Panc1 (cell line): ENCODE results near the gene SH3TC2. TPM values are rescaled to one million over a fixed set of nuclear protein-coding genes. Genes with fewer than 3 reads are reported as not detected.

Experiments
- ATAC-seq: fragments of 200-7000 bp; cut with Tn5 transposase; 2 replicates; pipeline ENCODE4 v1.9.1; 2020; ENCODE audit warnings: mild to moderate bottlenecking, moderate library complexity
- BruUV-seq: library from RNA; stranded (reverse); fragments of 400-500 nt; replicated peaks from 2 replicates; lab custom pipeline; 2021; lab: Mats Ljungman, UMichigan
- CTCF ChIA-PET: fragments of 300-600 bp; sonication (Branson Sonifier 250); formaldehyde crosslinking; loops from one replicate; lab custom pipeline; 2022; ENCODE audit warnings: antibody characterized with exemption; lab: Charles Lee
- POLR2A ChIA-PET: fragments of 300-600 bp; sonication (Branson Sonifier 250); formaldehyde crosslinking; loops from one replicate; lab custom pipeline; 2022; ENCODE audit warnings: antibody characterized with exemption; lab: Charles Lee
- DNase-seq: peaks from one replicate; pipeline ENCODE4 v3.0.0-alpha.2; 2010; ENCODE audit warnings: low read depth, low spot score
- H3K27ac ChIP-seq: 2 replicates; pipeline ENCODE4 v1.5.1; 2011; ENCODE audit warnings: mild to moderate bottlenecking, low read length, inconsistent platforms
- H3K27me3 ChIP-seq: fragments of 200-500 bp; sonication (Bioruptor generic); 2 replicates; pipeline ENCODE4 v1.6.0; 2014; ENCODE audit warnings: low read length, inconsistent platforms; ENCODE audit not compliant: control insufficient read depth, insufficient read depth
- H3K36me3 ChIP-seq: fragments of 200-500 bp; sonication (Bioruptor generic); 2 replicates; pipeline ENCODE4 v1.5.1; 2014; ENCODE audit warnings: inconsistent platforms, mild to moderate bottlenecking, low read length, moderate library complexity; ENCODE audit not compliant: control insufficient read depth, insufficient read depth
- H3K4me1 ChIP-seq: 2 replicates; pipeline ENCODE4 v1.5.1; 2011; ENCODE audit warnings: inconsistent platforms, mild to moderate bottlenecking, low read length, moderate library complexity; ENCODE audit not compliant: control insufficient read depth, insufficient read depth
- H3K4me3 ChIP-seq, 2 experiments: 2 replicates each; pipeline ENCODE4 v1.5.1; 2011 to 2012; ENCODE audit warnings: low read depth in 2 of 2, low read length in 2 of 2, mild to moderate bottlenecking in 2 of 2, inconsistent platforms in 1 of 2, moderate library complexity in 1 of 2
- H3K9me3 ChIP-seq: fragments of 200-500 bp; sonication (Bioruptor generic); 2 replicates; pipeline ENCODE4 v1.5.1; 2014; ENCODE audit warnings: low read depth, mild to moderate bottlenecking, inconsistent platforms, low read length, moderate library complexity; ENCODE audit not compliant: control insufficient read depth, insufficient read depth
- POLR2AphosphoS5 ChIP-seq: IDR thresholded peaks from 2 replicates; pipeline ENCODE4 v1.6.1; 2012; ENCODE audit warnings: mild to moderate bottlenecking, low read depth, low read length, moderate library complexity
- REST ChIP-seq, 2 experiments: IDR thresholded peaks; 2 replicates each; pipeline ENCODE4 v1.6.1; 2011 to 2012; ENCODE audit warnings: low read depth in 2 of 2, control low read depth in 1 of 2, low read length in 1 of 2, mild to moderate bottlenecking in 1 of 2, moderate library complexity in 1 of 2; ENCODE audit not compliant: insufficient read depth in 1 of 2
- SIN3A ChIP-seq: IDR thresholded peaks from 2 replicates; pipeline ENCODE4 v1.6.1; 2012; ENCODE audit warnings: low read depth, mild to moderate bottlenecking, low read length, moderate library complexity, borderline replicate concordance; ENCODE audit not compliant: insufficient read depth
- TCF7L2 ChIP-seq: IDR thresholded peaks from 2 replicates; pipeline ENCODE4 v1.6.1; 2011; ENCODE audit warnings: mild to moderate bottlenecking, low read depth, low read length, inconsistent platforms
- in situ Hi-C: cut with HindIII; loops from 2 replicates; pipeline ENCODE4 v1.10.0; 2016; ENCODE audit warnings: low sequenced_read_pairs, low pct_unique_long_range_greater_than_20kb
- intact Hi-C: fragments of 100-400 bp; cut with micrococcal nuclease; formaldehyde crosslinking; loops from one replicate; pipeline ENCODE4 v1.10.0; 2022; ENCODE audit not compliant: unreplicated experiment
- total RNA-seq: library from RNA; stranded (reverse); gene quantifications from one replicate; pipeline ENCODE4 v1.2.1, GENCODE V29; 2021; ENCODE audit not compliant: unreplicated experiment
- TF ChIP-seq, protein P1 (sequence below): fragments of 450-650 bp; IDR thresholded peaks from 2 replicates; pipeline ENCODE4 v1.5.1; 2017; ENCODE audit warnings: mild to moderate bottlenecking

The SH3TC2 gene
- total RNA-seq, 1 experiment from 2014 or later = 0.33 TPM

DNA sequence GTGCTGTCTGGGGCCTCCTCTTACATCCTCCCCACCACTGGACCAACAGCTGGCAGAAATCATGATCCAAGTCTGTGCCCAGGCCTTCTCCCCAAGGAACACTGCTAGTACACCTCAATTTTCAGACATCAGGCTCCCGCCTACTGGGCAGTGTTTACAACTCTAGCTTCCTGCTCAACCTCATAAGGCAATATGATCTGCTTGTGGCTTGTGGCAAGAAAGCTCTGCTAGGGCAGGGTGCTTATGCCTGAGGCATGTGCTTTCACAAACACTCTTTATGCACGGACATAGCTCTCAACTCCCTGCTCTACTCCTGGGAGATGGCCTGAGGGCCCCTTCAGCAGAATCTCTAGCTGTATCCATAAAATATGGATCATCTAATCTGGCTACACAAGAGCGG, 32.5 kb downstream of the SH3TC2 start:
- H3K4me3 ChIP-seq = no peak overlapping the region
- H3K9me3 ChIP-seq = no peaks in the 10 kb centered on the region
- ATAC-seq (no peak), DNase-seq (no peak)
- H3K27me3 ChIP-seq = no peaks in the 10 kb centered on the region
- POLR2A ChIA-PET = no interaction called here
- TF ChIP-seq SIN3A (no peak), POLR2AphosphoS5 (no peak), TCF7L2 (no peak), REST (IDR thresholded peaks at IDR 0.05; ENCODE audit: insufficient read depth in 1 of 2, low read depth in 2 of 2, low read length in 1 of 2) (no peak)
- TF ChIP-seq, protein P1, sequence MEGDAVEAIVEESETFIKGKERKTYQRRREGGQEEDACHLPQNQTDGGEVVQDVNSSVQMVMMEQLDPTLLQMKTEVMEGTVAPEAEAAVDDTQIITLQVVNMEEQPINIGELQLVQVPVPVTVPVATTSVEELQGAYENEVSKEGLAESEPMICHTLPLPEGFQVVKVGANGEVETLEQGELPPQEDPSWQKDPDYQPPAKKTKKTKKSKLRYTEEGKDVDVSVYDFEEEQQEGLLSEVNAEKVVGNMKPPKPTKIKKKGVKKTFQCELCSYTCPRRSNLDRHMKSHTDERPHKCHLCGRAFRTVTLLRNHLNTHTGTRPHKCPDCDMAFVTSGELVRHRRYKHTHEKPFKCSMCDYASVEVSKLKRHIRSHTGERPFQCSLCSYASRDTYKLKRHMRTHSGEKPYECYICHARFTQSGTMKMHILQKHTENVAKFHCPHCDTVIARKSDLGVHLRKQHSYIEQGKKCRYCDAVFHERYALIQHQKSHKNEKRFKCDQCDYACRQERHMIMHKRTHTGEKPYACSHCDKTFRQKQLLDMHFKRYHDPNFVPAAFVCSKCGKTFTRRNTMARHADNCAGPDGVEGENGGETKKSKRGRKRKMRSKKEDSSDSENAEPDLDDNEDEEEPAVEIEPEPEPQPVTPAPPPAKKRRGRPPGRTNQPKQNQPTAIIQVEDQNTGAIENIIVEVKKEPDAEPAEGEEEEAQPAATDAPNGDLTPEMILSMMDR = no peak
- CTCF ChIA-PET = no interaction called here
- H3K27ac ChIP-seq = no peak overlapping the region
- no TSS peak for BruUV-seq
- H3K4me1 ChIP-seq = no peaks in the 10 kb centered on the region
- intact Hi-C loops (loop anchor here (10.0 kb wide), 3 partner anchors 116 to 576 kb away; partner anchors contain the start of gene ADRB2), in situ Hi-C loops (no loop called here)
- H3K36me3 ChIP-seq = no peaks in the 10 kb centered on the region

DNA sequence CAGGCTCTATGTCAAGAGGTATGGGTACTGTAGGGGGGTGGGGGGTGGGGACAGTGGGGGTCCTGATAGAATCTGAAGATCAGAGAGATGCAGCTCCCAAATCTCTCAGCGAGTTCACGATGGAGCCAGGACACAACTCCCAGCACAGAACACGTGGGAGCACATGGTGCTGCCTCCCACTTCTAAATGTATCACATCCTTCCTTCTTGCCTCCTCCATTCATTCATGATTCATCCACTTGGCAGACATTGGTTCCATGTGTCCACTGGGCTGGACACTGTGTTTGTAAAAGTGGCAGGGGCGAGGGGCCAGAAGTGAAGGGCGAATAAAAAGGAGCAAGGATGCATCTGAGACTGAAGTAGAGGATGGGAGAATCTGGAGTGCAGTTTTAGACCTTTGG, 33.9 kb downstream of the SH3TC2 start:
- ChIA-PET POLR2A (no interaction called here), CTCF (no interaction called here)
- DNase-seq (no peak), ATAC-seq (no peak)
- no peaks in the 10 kb centered on the region for H3K36me3 ChIP-seq
- no peak overlapping the region for H3K4me3 ChIP-seq
- in situ Hi-C loops (no loop called here), intact Hi-C loops (no loop called here)
- no peak overlapping the region for H3K27ac ChIP-seq
- BruUV-seq = no TSS peak
- H3K4me1 ChIP-seq = no peaks in the 10 kb centered on the region
- H3K27me3 ChIP-seq = no peaks in the 10 kb centered on the region
- TF ChIP-seq REST (IDR thresholded peaks at IDR 0.05; ENCODE audit: insufficient read depth in 1 of 2, low read depth in 2 of 2, low read length in 1 of 2) = no peak
- TF ChIP-seq, protein P1 = no peak
- H3K9me3 ChIP-seq = no peaks in the 10 kb centered on the region
